Lower leg skin (tissue), 3 donors: ENCODE results near the gene LMF1.

Experiments used
- CTCF ChIP-seq, 3 donors: fragments of 450-650 bp; IDR thresholded peaks; one replicate each; pipeline ENCODE4 v1.5.1; 2016; ENCODE audit warnings: antibody characterized with exemption in 3 of 3, mild to moderate bottlenecking in 3 of 3, moderate library complexity in 2 of 3
- POLR2A ChIP-seq, 2 donors: fragments of 450-650 bp; IDR thresholded peaks; one replicate each; pipeline ENCODE4 v1.6.1; 2016 to 2017; ENCODE audit warnings: antibody characterized with exemption in 2 of 2, mild to moderate bottlenecking in 1 of 2, moderate library complexity in 1 of 2

GRCh38 chr16:979859-980594 lies 9.2 kb upstream of the LMF1 start:
- TF ChIP-seq CTCF (IDR thresholded peaks at IDR 0.05), result no peak
- no peak for TF ChIP-seq POLR2A (IDR thresholded peaks at IDR 0.05)
